ENCODE measurements around the gene FOXP4. TPM values are rescaled to one million over a fixed set of nuclear protein-coding genes. Genes with fewer than 3 reads are reported as not detected.

Gene FOXP4
- total RNA-seq, 1 donor, result 3.3 TPM

- DNase-seq (ENCODE audit: insufficient read length, low spot score, missing footprints), result peak; percentile 48
- peaks cover 24% of the 10 kb centered on the region for H4K20me1 ChIP-seq (ENCODE audit: insufficient read depth, low read length)
- peak overlapping the region; percentile 74 for H3K4me3 ChIP-seq (ENCODE audit: insufficient read depth, low read length)
- H3K9me3 ChIP-seq (ENCODE audit: low read depth, low read length), result no peaks in the 10 kb centered on the region
- H3K36me3 ChIP-seq (ENCODE audit: insufficient read depth, low read length), result no peaks in the 10 kb centered on the region
- H3K27me3 ChIP-seq (ENCODE audit: insufficient read depth, low read length), result no peaks in the 10 kb centered on the region
- H2AFZ ChIP-seq (ENCODE audit: low read length), result no peak overlapping the region
- TF ChIP-seq, protein P1, sequence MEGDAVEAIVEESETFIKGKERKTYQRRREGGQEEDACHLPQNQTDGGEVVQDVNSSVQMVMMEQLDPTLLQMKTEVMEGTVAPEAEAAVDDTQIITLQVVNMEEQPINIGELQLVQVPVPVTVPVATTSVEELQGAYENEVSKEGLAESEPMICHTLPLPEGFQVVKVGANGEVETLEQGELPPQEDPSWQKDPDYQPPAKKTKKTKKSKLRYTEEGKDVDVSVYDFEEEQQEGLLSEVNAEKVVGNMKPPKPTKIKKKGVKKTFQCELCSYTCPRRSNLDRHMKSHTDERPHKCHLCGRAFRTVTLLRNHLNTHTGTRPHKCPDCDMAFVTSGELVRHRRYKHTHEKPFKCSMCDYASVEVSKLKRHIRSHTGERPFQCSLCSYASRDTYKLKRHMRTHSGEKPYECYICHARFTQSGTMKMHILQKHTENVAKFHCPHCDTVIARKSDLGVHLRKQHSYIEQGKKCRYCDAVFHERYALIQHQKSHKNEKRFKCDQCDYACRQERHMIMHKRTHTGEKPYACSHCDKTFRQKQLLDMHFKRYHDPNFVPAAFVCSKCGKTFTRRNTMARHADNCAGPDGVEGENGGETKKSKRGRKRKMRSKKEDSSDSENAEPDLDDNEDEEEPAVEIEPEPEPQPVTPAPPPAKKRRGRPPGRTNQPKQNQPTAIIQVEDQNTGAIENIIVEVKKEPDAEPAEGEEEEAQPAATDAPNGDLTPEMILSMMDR (IDR thresholded peaks at IDR 0.05; ENCODE audit: extremely low read depth, low read depth, low read length), result no peak
- peak overlapping the region; percentile 82 for H3K4me2 ChIP-seq (ENCODE audit: insufficient read depth, low read length)
- H3K27ac ChIP-seq (ENCODE audit: low read depth, low read length), result no peak overlapping the region
- H3K4me1 ChIP-seq (ENCODE audit: insufficient read depth, low read length), result no peaks in the 10 kb centered on the region
- peaks cover 3% of the 10 kb centered on the region for H3K79me2 ChIP-seq (ENCODE audit: insufficient read depth, low read length)
These were observed 13.7 kb downstream of the FOXP4 start for GRCh38 chr6:41559655-41560427.

DNA sequence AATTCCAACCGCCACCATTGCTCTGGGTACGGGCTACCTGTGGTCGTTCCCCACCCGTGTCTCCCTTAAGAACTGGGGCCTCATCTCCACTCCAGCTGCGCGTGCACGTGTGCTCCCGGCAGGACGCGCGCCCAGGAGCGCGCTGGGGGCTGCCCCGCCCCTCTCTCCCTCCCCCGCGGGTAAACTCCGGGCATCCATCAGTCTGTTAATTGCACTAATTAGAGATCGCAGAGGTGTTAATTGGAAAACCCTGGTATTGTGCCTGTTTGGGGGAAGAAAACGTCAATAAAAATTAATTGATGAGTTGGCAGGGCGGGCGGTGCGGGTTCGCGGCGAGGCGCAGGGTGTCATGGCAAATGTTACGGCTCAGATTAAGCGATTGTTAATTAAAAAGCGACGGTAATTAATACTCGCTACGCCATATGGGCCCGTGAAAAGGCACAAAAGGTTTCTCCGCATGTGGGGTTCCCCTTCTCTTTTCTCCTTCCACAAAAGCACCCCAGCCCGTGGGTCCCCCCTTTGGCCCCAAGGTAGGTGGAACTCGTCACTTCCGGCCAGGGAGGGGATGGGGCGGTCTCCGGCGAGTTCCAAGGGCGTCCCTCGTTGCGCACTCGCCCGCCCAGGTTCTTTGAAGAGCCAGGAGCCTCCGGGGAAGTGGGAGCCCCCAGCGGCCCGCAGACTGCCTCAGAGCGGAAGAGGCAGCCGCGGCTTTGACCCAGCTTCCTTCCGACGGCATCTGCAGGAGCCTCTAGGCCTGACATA, 14.4 kb downstream of the FOXP4 start:
- Histone ChIP-seq H3K4me2 (ENCODE audit: insufficient read depth, low read length) (peak overlapping the region; percentile 82), H4K20me1 (ENCODE audit: insufficient read depth, low read length) (peaks cover 24% of the 10 kb centered on the region), H3K79me2 (ENCODE audit: insufficient read depth, low read length) (peaks cover 3% of the 10 kb centered on the region), H2AFZ (ENCODE audit: low read length) (peak overlapping the region; percentile 56), H3K36me3 (ENCODE audit: insufficient read depth, low read length) (no peaks in the 10 kb centered on the region), H3K9me3 (ENCODE audit: low read depth, low read length) (no peaks in the 10 kb centered on the region), H3K27me3 (ENCODE audit: insufficient read depth, low read length) (no peaks in the 10 kb centered on the region), H3K4me1 (ENCODE audit: insufficient read depth, low read length) (no peaks in the 10 kb centered on the region), H3K4me3 (ENCODE audit: insufficient read depth, low read length) (peak overlapping the region; percentile 74), H3K27ac (ENCODE audit: low read depth, low read length) (peak overlapping the region; percentile 33)
- DNase-seq (ENCODE audit: insufficient read length, low spot score, missing footprints), result peak; percentile 94
- TF ChIP-seq, protein P1 (IDR thresholded peaks at IDR 0.05; ENCODE audit: extremely low read depth, low read depth, low read length), result no peak

DNA sequence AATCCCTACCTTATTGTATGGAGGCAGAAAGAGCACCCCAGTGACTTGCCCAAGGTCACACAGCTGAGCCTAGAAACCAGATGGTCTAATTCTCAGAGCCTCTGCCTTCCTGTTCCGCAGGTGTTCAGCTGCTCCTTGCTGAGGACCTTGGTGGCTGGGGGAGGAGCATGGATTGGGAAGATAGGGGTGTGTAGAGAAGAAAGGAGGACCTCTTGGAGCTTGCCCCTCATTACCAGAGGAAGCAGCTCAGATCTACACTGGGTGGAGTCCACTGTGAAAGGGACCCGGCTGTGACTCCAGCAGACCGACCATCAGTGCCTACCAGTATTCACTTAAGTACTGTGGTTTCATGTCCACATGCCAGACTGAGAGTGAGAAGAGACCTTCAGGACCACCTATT, 15.2 kb downstream of the FOXP4 start:
- Histone ChIP-seq H3K27ac (ENCODE audit: low read depth, low read length) (no peak overlapping the region), H2AFZ (ENCODE audit: low read length) (no peak overlapping the region), H3K36me3 (ENCODE audit: insufficient read depth, low read length) (peaks cover 6% of the 10 kb centered on the region), H3K4me3 (ENCODE audit: insufficient read depth, low read length) (no peak overlapping the region), H3K4me1 (ENCODE audit: insufficient read depth, low read length) (no peaks in the 10 kb centered on the region), H3K4me2 (ENCODE audit: insufficient read depth, low read length) (peak overlapping the region; percentile 82), H3K27me3 (ENCODE audit: insufficient read depth, low read length) (no peaks in the 10 kb centered on the region), H3K79me2 (ENCODE audit: insufficient read depth, low read length) (peaks cover 3% of the 10 kb centered on the region), H3K9me3 (ENCODE audit: low read depth, low read length) (no peaks in the 10 kb centered on the region), H4K20me1 (ENCODE audit: insufficient read depth, low read length) (peaks cover 23% of the 10 kb centered on the region)
- TF ChIP-seq, protein P1 (IDR thresholded peaks at IDR 0.05; ENCODE audit: extremely low read depth, low read depth, low read length), result no peak
- no peak for DNase-seq (ENCODE audit: insufficient read length, low spot score, missing footprints)
